Keratinocyte (primary cell): ENCODE results near the gene A3GALT2.

Source experiments
- EZH2 ChIP-seq: IDR thresholded peaks from one replicate; pipeline ENCODE4 v1.6.1; 2012; ENCODE audit warnings: inconsistent platforms, mild to moderate bottlenecking, low read length, moderate library complexity
- TF ChIP-seq, protein P1 (sequence below), 3 experiments: IDR thresholded peaks in 1 of 3; conservative IDR thresholded peaks in 1 of 3; optimal IDR thresholded peaks in 1 of 3; 2 replicates in 2 of 3; 3 replicates in 1 of 3; pipeline versions ENCODE3 to v1.5.1; 2011; ENCODE audit warnings: low read length in 3 of 3, mild to moderate bottlenecking in 3 of 3, moderate library complexity in 2 of 3, control low read depth in 1 of 3, inconsistent platforms in 1 of 3; ENCODE audit not compliant: insufficient read depth in 2 of 3; ENCODE audit errors: extremely low read depth in 1 of 3

DNA sequence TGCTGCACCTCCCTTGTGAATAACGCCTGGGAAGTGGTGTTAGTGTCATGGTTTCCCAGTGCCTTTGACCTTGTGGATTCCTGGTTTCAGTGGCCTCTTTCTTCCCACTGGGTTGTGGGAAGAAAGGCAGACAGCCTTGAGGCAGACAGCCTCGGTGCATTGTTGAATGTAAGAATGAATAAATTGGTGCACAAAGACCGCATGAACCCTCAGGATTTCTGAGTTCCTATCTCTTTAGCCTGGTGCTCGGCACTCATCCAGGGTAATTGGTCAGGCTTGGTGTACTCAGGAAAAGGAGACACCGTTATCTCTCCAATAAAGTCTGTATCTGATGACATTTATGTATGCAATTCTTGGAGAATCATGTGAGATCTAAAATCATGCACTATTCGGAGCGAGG, 59.6 kb downstream of the A3GALT2 start:
- TF ChIP-seq, protein P1, sequence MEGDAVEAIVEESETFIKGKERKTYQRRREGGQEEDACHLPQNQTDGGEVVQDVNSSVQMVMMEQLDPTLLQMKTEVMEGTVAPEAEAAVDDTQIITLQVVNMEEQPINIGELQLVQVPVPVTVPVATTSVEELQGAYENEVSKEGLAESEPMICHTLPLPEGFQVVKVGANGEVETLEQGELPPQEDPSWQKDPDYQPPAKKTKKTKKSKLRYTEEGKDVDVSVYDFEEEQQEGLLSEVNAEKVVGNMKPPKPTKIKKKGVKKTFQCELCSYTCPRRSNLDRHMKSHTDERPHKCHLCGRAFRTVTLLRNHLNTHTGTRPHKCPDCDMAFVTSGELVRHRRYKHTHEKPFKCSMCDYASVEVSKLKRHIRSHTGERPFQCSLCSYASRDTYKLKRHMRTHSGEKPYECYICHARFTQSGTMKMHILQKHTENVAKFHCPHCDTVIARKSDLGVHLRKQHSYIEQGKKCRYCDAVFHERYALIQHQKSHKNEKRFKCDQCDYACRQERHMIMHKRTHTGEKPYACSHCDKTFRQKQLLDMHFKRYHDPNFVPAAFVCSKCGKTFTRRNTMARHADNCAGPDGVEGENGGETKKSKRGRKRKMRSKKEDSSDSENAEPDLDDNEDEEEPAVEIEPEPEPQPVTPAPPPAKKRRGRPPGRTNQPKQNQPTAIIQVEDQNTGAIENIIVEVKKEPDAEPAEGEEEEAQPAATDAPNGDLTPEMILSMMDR (optimal IDR thresholded peaks at IDR 0.05 in 1 of 3, IDR thresholded peaks at IDR 0.05 in 1 of 3, conservative IDR thresholded peaks at IDR 0.05 in 1 of 3; ENCODE audit: extremely low read depth in 1 of 3, insufficient read depth in 2 of 3, low read length in 3 of 3): no peak
- TF ChIP-seq EZH2: no peak
